CD4-positive, alpha-beta T cell (primary cell): Measurements from ENCODE around the gene CBARP. TPM values are rescaled to one million over a fixed set of nuclear protein-coding genes. Genes with fewer than 3 reads are reported as not detected.

Experiments used
- ATAC-seq: fragments of 200-7000 bp; cut with Tn5 transposase; one replicate; pipeline ENCODE4 v1.10.0; 2022; ENCODE audit warnings: mild to moderate bottlenecking; ENCODE audit not compliant: poor library complexity
- CTCF ChIA-PET: fragments of 350-600 bp; sonication (Branson Sonifier 250); formaldehyde crosslinking; loops from one replicate; lab custom pipeline; 2021; ENCODE audit warnings: antibody characterized with exemption, inconsistent platforms; lab: Charles Lee
- POLR2A ChIA-PET: fragments of 350-600 bp; sonication (Branson Sonifier 250); formaldehyde crosslinking; loops from one replicate; lab custom pipeline; 2021; ENCODE audit warnings: antibody characterized with exemption, inconsistent platforms; lab: Charles Lee
- DNase-seq, 14 experiments: peaks; one replicate each; pipeline ENCODE4 v3.0.0-alpha.2; 2013 to 2020; ENCODE audit warnings: mixed read lengths in 2 of 14
- H3K27ac ChIP-seq, 2 donors: one replicate each; pipeline versions ENCODE4 v1.5.1 to v1.7.0; 2013; ENCODE audit warnings: low read length in 2 of 2, low read depth in 1 of 2, mild to moderate bottlenecking in 1 of 2
- H3K27me3 ChIP-seq, 2 experiments: 1 replicate in 1 of 2; 2 replicates in 1 of 2; pipeline versions ENCODE4 v1.6.1 to v1.7.0; 2013; ENCODE audit warnings: low read length in 2 of 2, control low read depth in 1 of 2, mild to moderate bottlenecking in 1 of 2, moderate library complexity in 1 of 2; ENCODE audit not compliant: insufficient read depth in 2 of 2, control insufficient read depth in 1 of 2
- H3K36me3 ChIP-seq: one replicate; pipeline ENCODE4 v1.6.1; 2013; ENCODE audit warnings: low read length, control low read depth; ENCODE audit not compliant: insufficient read depth
- H3K4me1 ChIP-seq: one replicate; pipeline ENCODE4 v1.6.1; 2013; ENCODE audit warnings: low read length, control low read depth; ENCODE audit not compliant: insufficient read depth
- H3K4me3 ChIP-seq: one replicate; pipeline ENCODE4 v1.5.1; 2013; ENCODE audit warnings: mild to moderate bottlenecking, low read length, moderate library complexity
- H3K9me3 ChIP-seq, 2 experiments: 1 replicate in 1 of 2; 2 replicates in 1 of 2; pipeline versions ENCODE4 v1.6.1 to v1.7.0; 2013; ENCODE audit warnings: low read length in 2 of 2, mild to moderate bottlenecking in 2 of 2, control low read depth in 1 of 2, moderate library complexity in 1 of 2; ENCODE audit not compliant: control insufficient read depth in 1 of 2, insufficient read depth in 1 of 2
- H3K27ac Mint-ChIP-seq: one replicate; pipeline ENCODE4 v1.8.0; 2020; ENCODE audit warnings: mixed read lengths
- H3K27me3 Mint-ChIP-seq: one replicate; pipeline ENCODE4 v1.8.0; 2021; ENCODE audit warnings: mixed read lengths
- H3K36me3 Mint-ChIP-seq: one replicate; pipeline ENCODE4 v1.8.0; 2021; ENCODE audit warnings: low read depth, mixed read lengths
- H3K4me1 Mint-ChIP-seq: one replicate; pipeline ENCODE4 v1.8.0; 2021; ENCODE audit warnings: low read depth, mixed read lengths
- H3K4me3 Mint-ChIP-seq: one replicate; pipeline ENCODE4 v1.8.0; 2020; ENCODE audit warnings: mild to moderate bottlenecking, mixed read lengths
- H3K9me3 Mint-ChIP-seq: one replicate; pipeline ENCODE4 v1.8.0; 2020; ENCODE audit warnings: mixed read lengths
- CTCF ChIP-seq: fragments of 200-600 bp; IDR thresholded peaks from one replicate; pipeline ENCODE4 v1.8.0; 2022; ENCODE audit warnings: antibody characterized with exemption, mild to moderate bottlenecking
- intact Hi-C, 2 experiments: fragments of 100-400 bp; cut with DNase I in 1 of 2; cut with micrococcal nuclease in 1 of 2; formaldehyde crosslinking; loops; one replicate each; pipeline versions ENCODE4 v1.15.1 to v1.9.0; 2023 to 2025; cut with DNase I, micrococcal nuclease
- total RNA-seq, 174 experiments: library from RNA in 2 of 174; stranded (reverse) in 2 of 174; gene quantifications; one replicate each; pipeline ENCODE4 v1.2.3 and lab custom pipeline; 2021 to 2026

CBARP gene
- total RNA-seq, 2 experiments from 2014 or later: 0.22 TPM; not detected in 1

- CTCF ChIA-PET: interaction anchor here (0.6 to 3.1 kb wide), 30 partner anchors 8 to 249 kb away, joined by 3 to 255 read pairs (median 6); partner anchors contain the start of genes ABCA7, ARHGAP45, CIRBP and CNN2
- peaks cover 7% of the 10 kb centered on the region for H3K36me3 ChIP-seq
These were observed 7.1 kb upstream of the CBARP start for GRCh38 chr19:1244693-1245451.

GRCh38 chr19:1243768-1244692, 6.2 kb upstream of the CBARP start:
- H3K4me3 Mint-ChIP-seq: peak overlapping the region; percentile 84
- DNase-seq (peak; percentile 79 to 92 (median 86)), ATAC-seq (peak; percentile 45)
- H3K27me3 ChIP-seq: no peaks in the 10 kb centered on the region
- TF ChIP-seq CTCF: peak; percentile 85
- CTCF ChIA-PET: interaction anchor here (0.6 to 3.1 kb wide), 30 partner anchors 9 to 248 kb away, joined by 3 to 255 read pairs (median 6); partner anchors contain the start of genes ABCA7, ARHGAP45, CIRBP and CNN2
- peaks cover 7% of the 10 kb centered on the region for H3K36me3 ChIP-seq
- H3K27me3 Mint-ChIP-seq: peaks cover 4% of the 10 kb centered on the region
- peaks cover 4% of the 10 kb centered on the region for H3K36me3 Mint-ChIP-seq
- peak overlapping the region; percentile 82 for H3K27ac Mint-ChIP-seq
- no peak overlapping the region for H3K27ac ChIP-seq
- H3K4me1 Mint-ChIP-seq: peaks cover 22% of the 10 kb centered on the region
- H3K4me3 ChIP-seq: no peak overlapping the region
- no peaks in the 10 kb centered on the region for H3K9me3 Mint-ChIP-seq
- peaks cover 71% of the 10 kb centered on the region for H3K4me1 ChIP-seq
- intact Hi-C loops: loop anchor here (1.0 to 10.0 kb wide), 5 partner anchors 22 to 449 kb away; partner anchors contain the start of genes CNN2 (in 1 of the 2), PTBP1 (in 1 of the 2), RNU6-2 (in 1 of the 2) and TMEM259 (in 1 of the 2)
- no peaks in the 10 kb centered on the region for H3K9me3 ChIP-seq
- POLR2A ChIA-PET: interaction anchor here (0.6 to 7.9 kb wide), 9 partner anchors 9 to 447 kb away, joined by 3 to 476 read pairs (median 16); partner anchors contain the start of genes ARHGAP45, CIRBP, FAM174C and GPX4

More at GRCh38 chr19:1244693-1245451, 7.1 kb upstream of the CBARP start:
- DNase-seq: peak in 3 of 14 experiments; percentile 21 to 67 (median 43)
- Mint-ChIP-seq H3K36me3 (peaks cover 9% of the 10 kb centered on the region), H3K27me3 (peaks cover 4% of the 10 kb centered on the region), H3K27ac (peak overlapping the region; percentile 82), H3K4me1 (peaks cover 17% of the 10 kb centered on the region), H3K9me3 (no peaks in the 10 kb centered on the region), H3K4me3 (peak overlapping the region; percentile 83)
- peaks cover 63% of the 10 kb centered on the region for H3K4me1 ChIP-seq
- POLR2A ChIA-PET: interaction anchor here (0.6 to 7.9 kb wide), 8 partner anchors 8 to 448 kb away, joined by 3 to 476 read pairs (median 20); partner anchors contain the start of genes ARHGAP45, CIRBP, FAM174C and PTBP1
- intact Hi-C loops: loop anchor here (1.0 to 10.0 kb wide), 5 partner anchors 21 to 450 kb away; partner anchors contain the start of genes CNN2 (in 1 of the 2), PTBP1 (in 1 of the 2), RNU6-2 (in 1 of the 2) and TMEM259 (in 1 of the 2)
- no peak for ATAC-seq
- TF ChIP-seq CTCF: no peak
- no peaks in the 10 kb centered on the region for H3K9me3 ChIP-seq
- H3K27ac ChIP-seq: no peak overlapping the region
- no peaks in the 10 kb centered on the region for H3K27me3 ChIP-seq
- no peak overlapping the region for H3K4me3 ChIP-seq
